Measurements from ENCODE around the gene TRAPPC6A. TPM values are rescaled to one million over a fixed set of nuclear protein-coding genes. Genes with fewer than 3 reads are reported as not detected.

TRAPPC6A gene
- total RNA-seq, 1 donor from 2014 or later = 28.7 TPM

DNA sequence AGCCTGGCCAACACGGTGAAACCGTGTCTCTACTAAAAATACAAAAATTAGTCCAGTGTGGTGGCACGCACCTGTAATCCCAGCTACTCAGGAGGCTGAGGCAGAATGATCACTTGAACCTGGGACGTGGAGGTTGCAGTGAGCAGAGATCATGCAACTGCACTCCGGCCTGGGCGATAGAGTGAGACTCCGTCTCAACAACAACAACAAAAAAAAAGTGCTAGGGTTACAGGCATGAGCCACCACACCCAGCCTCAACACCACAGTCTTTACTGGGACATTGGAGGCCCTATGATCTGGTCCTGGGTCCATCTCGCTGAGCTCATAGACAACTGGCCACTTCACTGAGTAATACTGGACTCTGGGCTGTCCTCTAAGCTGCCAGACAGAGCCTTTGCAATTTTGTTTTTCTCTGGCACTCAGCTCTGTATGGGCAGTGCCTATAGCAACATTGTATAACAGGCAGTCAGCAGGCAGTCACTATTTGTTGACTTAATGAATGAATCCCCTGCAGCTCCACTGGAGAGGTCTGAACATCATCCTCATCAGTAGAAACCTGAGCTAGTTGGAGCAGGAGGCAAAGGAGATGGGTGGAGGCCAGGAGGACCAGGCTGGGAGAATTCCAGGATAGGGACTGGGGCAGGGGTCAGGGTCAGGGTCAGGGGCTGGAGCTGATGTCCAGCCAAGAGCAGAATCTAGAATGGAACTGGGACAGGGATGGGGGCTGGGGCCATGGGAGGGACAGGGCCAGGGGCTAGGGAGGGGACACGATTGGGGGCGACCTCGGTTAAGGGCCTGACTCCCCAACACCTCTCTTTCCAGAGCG is 8.7 kb upstream of the TRAPPC6A start:
- Histone ChIP-seq H3K27me3 (no peaks in the 10 kb centered on the region), H3K36me3 (peaks cover 0 to 5% of the 10 kb centered on the region in 2 donors), H3K9me3 (no peaks in the 10 kb centered on the region), H3K4me1 (peaks cover 6% of the 10 kb centered on the region), H3K4me3 (no peak overlapping the region), H3K27ac (no peak overlapping the region)
- no peak for DNase-seq (ENCODE audit: extremely low spot score in 2 of 2)
- intact Hi-C loops (cut with DNase I) = no loop called here
- TF ChIP-seq POLR2AphosphoS5 (IDR thresholded peaks at IDR 0.05; ENCODE audit: insufficient read depth in 1 of 2, low read depth in 1 of 2) (no peak), POLR2A (IDR thresholded peaks at IDR 0.05) (no peak)
- TF ChIP-seq, protein P1, sequence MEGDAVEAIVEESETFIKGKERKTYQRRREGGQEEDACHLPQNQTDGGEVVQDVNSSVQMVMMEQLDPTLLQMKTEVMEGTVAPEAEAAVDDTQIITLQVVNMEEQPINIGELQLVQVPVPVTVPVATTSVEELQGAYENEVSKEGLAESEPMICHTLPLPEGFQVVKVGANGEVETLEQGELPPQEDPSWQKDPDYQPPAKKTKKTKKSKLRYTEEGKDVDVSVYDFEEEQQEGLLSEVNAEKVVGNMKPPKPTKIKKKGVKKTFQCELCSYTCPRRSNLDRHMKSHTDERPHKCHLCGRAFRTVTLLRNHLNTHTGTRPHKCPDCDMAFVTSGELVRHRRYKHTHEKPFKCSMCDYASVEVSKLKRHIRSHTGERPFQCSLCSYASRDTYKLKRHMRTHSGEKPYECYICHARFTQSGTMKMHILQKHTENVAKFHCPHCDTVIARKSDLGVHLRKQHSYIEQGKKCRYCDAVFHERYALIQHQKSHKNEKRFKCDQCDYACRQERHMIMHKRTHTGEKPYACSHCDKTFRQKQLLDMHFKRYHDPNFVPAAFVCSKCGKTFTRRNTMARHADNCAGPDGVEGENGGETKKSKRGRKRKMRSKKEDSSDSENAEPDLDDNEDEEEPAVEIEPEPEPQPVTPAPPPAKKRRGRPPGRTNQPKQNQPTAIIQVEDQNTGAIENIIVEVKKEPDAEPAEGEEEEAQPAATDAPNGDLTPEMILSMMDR (IDR thresholded peaks at IDR 0.05) = no peak

DNA sequence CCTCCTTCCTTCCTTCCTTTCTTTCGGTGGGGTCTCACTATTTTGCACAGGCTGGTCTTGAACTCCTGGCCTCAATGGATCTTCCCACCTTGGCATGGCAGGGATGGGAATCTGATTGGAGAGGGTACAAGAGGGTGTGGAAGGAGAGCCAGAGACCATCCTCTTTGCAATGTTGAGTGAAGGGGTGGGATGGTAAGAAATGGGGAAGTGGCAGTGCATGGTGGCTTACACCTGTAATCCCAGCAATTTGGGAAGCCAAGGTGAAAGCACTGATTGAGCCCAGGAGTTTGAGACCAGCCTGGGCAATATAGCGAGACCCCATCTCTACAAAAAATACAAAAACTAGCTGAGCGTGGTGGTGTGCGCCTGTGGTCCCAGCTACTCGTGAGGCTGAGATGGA is 6.1 kb upstream of the TRAPPC6A start:
- TF ChIP-seq POLR2A (IDR thresholded peaks at IDR 0.05) (no peak), POLR2AphosphoS5 (IDR thresholded peaks at IDR 0.05; ENCODE audit: insufficient read depth in 1 of 2, low read depth in 1 of 2) (no peak)
- TF ChIP-seq, protein P1 (IDR thresholded peaks at IDR 0.05) = no peak
- no peaks in the 10 kb centered on the region for H3K9me3 ChIP-seq
- no peaks in the 10 kb centered on the region for H3K27me3 ChIP-seq
- no peak overlapping the region for H3K4me3 ChIP-seq
- intact Hi-C loops (cut with DNase I) = no loop called here
- no peak overlapping the region for H3K27ac ChIP-seq
- H3K4me1 ChIP-seq = peaks cover 28% of the 10 kb centered on the region
- no peak for DNase-seq (ENCODE audit: extremely low spot score in 2 of 2)
- peaks cover 0 to 11% of the 10 kb centered on the region in 2 donors for H3K36me3 ChIP-seq

DNA sequence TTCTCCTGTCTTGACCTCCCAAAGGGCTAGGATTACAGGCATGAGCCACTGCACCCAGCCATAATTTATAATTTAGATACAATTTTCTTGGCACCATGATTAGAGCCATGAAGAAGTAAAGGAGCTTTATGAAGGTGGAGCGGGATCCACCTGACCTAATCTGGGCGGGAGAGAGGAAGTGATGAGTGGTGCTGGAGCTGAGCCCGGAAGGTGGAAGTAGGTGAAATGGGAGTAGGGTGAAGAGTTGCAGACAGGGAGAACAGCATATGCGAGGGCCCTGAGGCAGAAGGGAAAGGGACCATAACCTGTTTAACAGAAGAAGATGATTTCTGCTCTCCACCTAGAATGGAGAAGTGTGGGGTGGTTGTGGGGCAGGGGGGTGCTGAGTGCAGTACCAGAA is 4.7 kb upstream of the TRAPPC6A start:
- no peak overlapping the region for H3K4me3 ChIP-seq
- TF ChIP-seq POLR2A (IDR thresholded peaks at IDR 0.05) (no peak), POLR2AphosphoS5 (IDR thresholded peaks at IDR 0.05; ENCODE audit: insufficient read depth in 1 of 2, low read depth in 1 of 2) (no peak)
- TF ChIP-seq, protein P1 (IDR thresholded peaks at IDR 0.05) = no peak
- intact Hi-C loops (cut with DNase I) = no loop called here
- H3K27ac ChIP-seq = no peak overlapping the region
- no peaks in the 10 kb centered on the region for H3K9me3 ChIP-seq
- peaks cover 30% of the 10 kb centered on the region for H3K4me1 ChIP-seq
- DNase-seq (ENCODE audit: extremely low spot score in 2 of 2) = no peak
- H3K36me3 ChIP-seq = peaks cover 0 to 11% of the 10 kb centered on the region in 2 donors
- no peaks in the 10 kb centered on the region for H3K27me3 ChIP-seq

DNA sequence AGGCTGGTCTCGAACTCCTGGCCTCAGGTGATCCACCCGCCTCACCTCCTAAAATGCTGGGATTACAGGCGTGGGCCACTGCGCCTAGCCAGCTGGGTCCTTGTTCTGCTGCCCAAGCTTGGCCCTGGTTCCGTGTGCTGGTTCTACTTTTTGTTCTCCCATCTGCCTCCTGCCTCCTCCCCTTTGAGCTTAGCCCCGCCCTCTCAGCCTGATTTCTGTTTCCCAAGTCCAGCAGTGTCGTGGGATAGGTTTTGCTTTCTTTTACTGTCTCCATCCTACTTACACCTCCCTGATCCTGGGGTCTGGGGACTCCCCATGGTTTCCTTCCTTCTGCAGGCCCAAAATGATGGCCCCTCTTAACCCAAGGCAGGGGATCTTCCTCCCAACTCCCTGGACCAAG is 2.9 kb upstream of the TRAPPC6A start:
- Histone ChIP-seq H3K4me3 (no peak overlapping the region), H3K27me3 (no peaks in the 10 kb centered on the region), H3K36me3 (peaks cover 0 to 11% of the 10 kb centered on the region in 2 donors), H3K9me3 (no peaks in the 10 kb centered on the region), H3K4me1 (peaks cover 43% of the 10 kb centered on the region), H3K27ac (no peak overlapping the region)
- DNase-seq (ENCODE audit: extremely low spot score in 2 of 2) = no peak
- intact Hi-C loops (cut with DNase I) = no loop called here
- TF ChIP-seq POLR2A (IDR thresholded peaks at IDR 0.05) = no peak
- TF ChIP-seq, protein P1 (IDR thresholded peaks at IDR 0.05) = no peak
- no peak for TF ChIP-seq POLR2AphosphoS5 (IDR thresholded peaks at IDR 0.05; ENCODE audit: insufficient read depth in 1 of 2, low read depth in 1 of 2)

DNA sequence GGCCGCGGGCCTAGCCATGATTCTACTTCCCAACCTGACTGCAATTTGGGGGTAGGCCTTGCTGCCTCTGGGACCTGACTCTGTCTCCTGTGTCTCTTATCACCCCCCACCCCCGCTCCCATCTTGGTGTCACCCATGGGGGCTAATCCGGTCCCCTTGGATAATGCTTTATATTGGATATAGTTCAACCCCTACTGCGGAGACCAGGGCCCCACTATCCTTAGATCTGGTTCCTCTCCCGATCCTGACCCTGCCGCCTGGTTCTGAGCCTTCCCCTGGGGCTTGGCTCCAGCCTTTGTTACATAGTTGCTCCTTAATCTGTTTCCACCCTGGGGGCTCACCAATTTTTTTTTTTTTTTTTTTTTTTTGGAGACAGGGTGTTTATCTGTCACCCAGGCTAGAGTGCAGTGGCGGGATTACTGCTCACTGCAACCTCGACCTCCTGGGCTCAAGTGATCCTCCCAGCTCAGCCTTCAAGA is 1.9 kb upstream of the TRAPPC6A start:
- peak overlapping the region; percentile 78 for H3K27ac ChIP-seq
- H3K4me1 ChIP-seq = peaks cover 43% of the 10 kb centered on the region

More for the DNA sequence above, 1.9 kb upstream of the TRAPPC6A start:
- peaks cover 0 to 11% of the 10 kb centered on the region in 2 donors for H3K36me3 ChIP-seq
- H3K9me3 ChIP-seq = no peaks in the 10 kb centered on the region
- intact Hi-C loops (cut with DNase I) = loop anchor here (5.0 kb wide), 1 partner anchor 288 kb away; the partner anchor contains the start of gene TOMM40
- peak overlapping the region; percentile 67 to 89 for H3K4me3 ChIP-seq
- TF ChIP-seq POLR2AphosphoS5 (IDR thresholded peaks at IDR 0.05; ENCODE audit: insufficient read depth in 1 of 2, low read depth in 1 of 2) (no peak), POLR2A (IDR thresholded peaks at IDR 0.05) (no peak)
- TF ChIP-seq, protein P1 (IDR thresholded peaks at IDR 0.05) = no peak
- DNase-seq (ENCODE audit: extremely low spot score in 2 of 2) = no peak
- H3K27me3 ChIP-seq = no peaks in the 10 kb centered on the region

All from vagina (tissue), 2 donors.